Neural cell (in vitro differentiated cells): ENCODE data around the gene OR2T1.
"Not testable (repeated sequence)": the region's sequence is repeated elsewhere in the genome, so short reads cannot be mapped to it uniquely, and the experiment has no call there.

Source experiments
- EP300 ChIP-seq: fragments of 450-650 bp; conservative IDR thresholded peaks from 2 replicates; pipeline ENCODE4 v1.6.1; 2014; ENCODE audit warnings: antibody characterized with exemption, mild to moderate bottlenecking, moderate library complexity; ENCODE audit not compliant: poor library complexity, severe bottlenecking
- EZH2 ChIP-seq: fragments of 200-600, 300-800 bp; shearing (Covaris generic), sonication (generic); IDR thresholded peaks from 2 replicates; pipeline ENCODE4 v1.6.1; 2014; ENCODE audit warnings: antibody characterized with exemption, low read length, borderline replicate concordance, mild to moderate bottlenecking; ENCODE audit not compliant: insufficient read depth, poor library complexity, severe bottlenecking
- POLR2AphosphoS5 ChIP-seq: IDR thresholded peaks from 2 replicates; pipeline ENCODE4 v1.6.1; 2012
- RAD21 ChIP-seq: fragments of 450-650 bp; conservative IDR thresholded peaks from 2 replicates; pipeline ENCODE4 v1.6.1; 2014; ENCODE audit warnings: antibody characterized with exemption, mild to moderate bottlenecking, moderate library complexity
- SMC3 ChIP-seq: fragments of 450-650 bp; conservative IDR thresholded peaks from 2 replicates; pipeline ENCODE4 v1.6.1; 2014; ENCODE audit warnings: antibody characterized with exemption, mild to moderate bottlenecking, moderate library complexity; ENCODE audit not compliant: poor library complexity
- TAF1 ChIP-seq: IDR thresholded peaks from 2 replicates; pipeline ENCODE4 v1.6.1; 2012; ENCODE audit warnings: low read depth
- TF ChIP-seq, protein P1 (sequence below): fragments of 450-650 bp; IDR thresholded peaks from 2 replicates; pipeline ENCODE4 v1.5.1; 2014; ENCODE audit warnings: antibody characterized with exemption, mild to moderate bottlenecking, moderate library complexity; ENCODE audit not compliant: poor library complexity, severe bottlenecking
- TF ChIP-seq, protein P2 (sequence below): IDR thresholded peaks from 2 replicates; pipeline ENCODE4 v1.6.1; 2012; ENCODE audit warnings: borderline replicate concordance

DNA sequence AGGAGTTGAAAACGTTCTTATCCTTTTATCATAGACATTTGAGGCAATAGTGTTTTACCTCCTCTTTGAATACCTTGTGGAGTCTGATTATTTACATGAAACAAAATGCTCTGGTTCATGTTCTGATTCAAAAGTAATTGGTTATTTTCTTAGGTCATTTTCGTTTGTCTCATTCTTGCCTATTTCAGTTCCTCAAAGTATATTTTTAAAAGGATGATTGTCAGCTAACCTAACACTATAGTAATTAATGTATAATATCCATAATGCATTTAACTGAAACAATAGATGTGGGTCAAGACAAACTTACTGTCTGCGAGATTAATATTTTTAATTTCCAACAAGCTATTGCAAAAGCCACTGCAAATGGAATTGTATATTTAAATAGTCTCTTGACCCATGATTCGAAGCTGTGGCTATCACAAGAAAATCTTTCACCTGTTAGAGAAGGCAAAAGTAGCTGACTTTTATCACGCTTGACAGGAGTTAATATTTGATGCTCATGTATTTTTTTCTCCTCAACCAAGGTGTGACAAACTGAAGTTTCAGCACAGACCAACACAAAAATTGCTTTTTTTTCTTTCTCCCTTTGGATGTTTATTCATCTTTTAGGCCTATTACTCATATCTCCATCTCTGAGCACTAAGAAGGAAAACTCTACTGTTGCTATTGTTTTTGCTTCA lies 47.8 kb downstream of the OR2T1 start:
- not testable (repeated sequence) for TF ChIP-seq POLR2AphosphoS5, SMC3, RAD21, EP300, TAF1, EZH2
- TF ChIP-seq, protein P1, sequence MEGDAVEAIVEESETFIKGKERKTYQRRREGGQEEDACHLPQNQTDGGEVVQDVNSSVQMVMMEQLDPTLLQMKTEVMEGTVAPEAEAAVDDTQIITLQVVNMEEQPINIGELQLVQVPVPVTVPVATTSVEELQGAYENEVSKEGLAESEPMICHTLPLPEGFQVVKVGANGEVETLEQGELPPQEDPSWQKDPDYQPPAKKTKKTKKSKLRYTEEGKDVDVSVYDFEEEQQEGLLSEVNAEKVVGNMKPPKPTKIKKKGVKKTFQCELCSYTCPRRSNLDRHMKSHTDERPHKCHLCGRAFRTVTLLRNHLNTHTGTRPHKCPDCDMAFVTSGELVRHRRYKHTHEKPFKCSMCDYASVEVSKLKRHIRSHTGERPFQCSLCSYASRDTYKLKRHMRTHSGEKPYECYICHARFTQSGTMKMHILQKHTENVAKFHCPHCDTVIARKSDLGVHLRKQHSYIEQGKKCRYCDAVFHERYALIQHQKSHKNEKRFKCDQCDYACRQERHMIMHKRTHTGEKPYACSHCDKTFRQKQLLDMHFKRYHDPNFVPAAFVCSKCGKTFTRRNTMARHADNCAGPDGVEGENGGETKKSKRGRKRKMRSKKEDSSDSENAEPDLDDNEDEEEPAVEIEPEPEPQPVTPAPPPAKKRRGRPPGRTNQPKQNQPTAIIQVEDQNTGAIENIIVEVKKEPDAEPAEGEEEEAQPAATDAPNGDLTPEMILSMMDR = not testable (repeated sequence)
- TF ChIP-seq, protein P2, sequence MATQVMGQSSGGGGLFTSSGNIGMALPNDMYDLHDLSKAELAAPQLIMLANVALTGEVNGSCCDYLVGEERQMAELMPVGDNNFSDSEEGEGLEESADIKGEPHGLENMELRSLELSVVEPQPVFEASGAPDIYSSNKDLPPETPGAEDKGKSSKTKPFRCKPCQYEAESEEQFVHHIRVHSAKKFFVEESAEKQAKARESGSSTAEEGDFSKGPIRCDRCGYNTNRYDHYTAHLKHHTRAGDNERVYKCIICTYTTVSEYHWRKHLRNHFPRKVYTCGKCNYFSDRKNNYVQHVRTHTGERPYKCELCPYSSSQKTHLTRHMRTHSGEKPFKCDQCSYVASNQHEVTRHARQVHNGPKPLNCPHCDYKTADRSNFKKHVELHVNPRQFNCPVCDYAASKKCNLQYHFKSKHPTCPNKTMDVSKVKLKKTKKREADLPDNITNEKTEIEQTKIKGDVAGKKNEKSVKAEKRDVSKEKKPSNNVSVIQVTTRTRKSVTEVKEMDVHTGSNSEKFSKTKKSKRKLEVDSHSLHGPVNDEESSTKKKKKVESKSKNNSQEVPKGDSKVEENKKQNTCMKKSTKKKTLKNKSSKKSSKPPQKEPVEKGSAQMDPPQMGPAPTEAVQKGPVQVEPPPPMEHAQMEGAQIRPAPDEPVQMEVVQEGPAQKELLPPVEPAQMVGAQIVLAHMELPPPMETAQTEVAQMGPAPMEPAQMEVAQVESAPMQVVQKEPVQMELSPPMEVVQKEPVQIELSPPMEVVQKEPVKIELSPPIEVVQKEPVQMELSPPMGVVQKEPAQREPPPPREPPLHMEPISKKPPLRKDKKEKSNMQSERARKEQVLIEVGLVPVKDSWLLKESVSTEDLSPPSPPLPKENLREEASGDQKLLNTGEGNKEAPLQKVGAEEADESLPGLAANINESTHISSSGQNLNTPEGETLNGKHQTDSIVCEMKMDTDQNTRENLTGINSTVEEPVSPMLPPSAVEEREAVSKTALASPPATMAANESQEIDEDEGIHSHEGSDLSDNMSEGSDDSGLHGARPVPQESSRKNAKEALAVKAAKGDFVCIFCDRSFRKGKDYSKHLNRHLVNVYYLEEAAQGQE = not testable (repeated sequence)
